GM18519 (cell line): Measurements from ENCODE around the gene F11R.
"Not testable (repeated sequence)": the region's sequence is repeated elsewhere in the genome, so short reads cannot be mapped to it uniquely, and the experiment has no call there.

ENCODE experiments used
- ATAC-seq: cut with Tn5 transposase; IDR thresholded peaks from one replicate; pipeline ENCODE4 v1.9.1; 2021; ENCODE audit warnings: mild to moderate bottlenecking, moderate library complexity; ENCODE audit not compliant: unreplicated experiment, low FRiP score

F11R gene

GRCh38 chr1:161016683-161017082 is 4.3 kb downstream of the F11R start:
- ATAC-seq = not testable (repeated sequence)

- peak; percentile 71 for ATAC-seq
Observed at GRCh38 chr1:161013488-161014230, 7.3 kb downstream of the F11R start.

- ATAC-seq = no peak
Observed at GRCh38 chr1:161013131-161013487, 7.8 kb downstream of the F11R start.

GRCh38 chr1:161012420-161012819 is 8.5 kb downstream of the F11R start:
- no peak for ATAC-seq

GRCh38 chr1:161009602-161010211 is 11.2 kb downstream of the F11R start:
- no peak for ATAC-seq

- no peak for ATAC-seq
Observed at GRCh38 chr1:161008869-161009510, 12.0 kb downstream of the F11R start.

GRCh38 chr1:161007369-161007768 is 13.6 kb downstream of the F11R start:
- no peak for ATAC-seq

- ATAC-seq = no peak
Observed at GRCh38 chr1:161006563-161006962, 14.4 kb downstream of the F11R start.

GRCh38 chr1:161001525-161001924 is 19.4 kb downstream of the F11R start:
- no peak for ATAC-seq

- no peak for ATAC-seq
Observed at GRCh38 chr1:161000736-161001480, 20.0 kb downstream of the F11R start.

- ATAC-seq = no peak
Observed at GRCh38 chr1:160999376-160999775, 21.6 kb downstream of the F11R start.

GRCh38 chr1:160997323-160998038 is 23.5 kb downstream of the F11R start:
- no peak for ATAC-seq

GRCh38 chr1:160996178-160996577 is 24.8 kb downstream of the F11R start:
- ATAC-seq = no peak

GRCh38 chr1:160993544-160994193 is 27.3 kb downstream of the F11R start:
- no peak for ATAC-seq

GRCh38 chr1:160992036-160992435 is 28.9 kb downstream of the F11R start:
- not testable (repeated sequence) for ATAC-seq

GRCh38 chr1:160987359-160988050 is 33.4 kb downstream of the F11R start:
- ATAC-seq = no peak

GRCh38 chr1:160985723-160986122 is 35.2 kb downstream of the F11R start:
- no peak for ATAC-seq

- ATAC-seq = no peak
Observed at GRCh38 chr1:160981584-160982411, 39.2 kb downstream of the F11R start.

- ATAC-seq = no peak
Observed at GRCh38 chr1:160979286-160979685, 41.7 kb downstream of the F11R start.
